GM10248 (cell line): ENCODE measurements around the gene CPNE5.

Source experiments
- CTCF ChIA-PET: fragments of 300-600 bp; sonication (Branson Sonifier 250); formaldehyde crosslinking; extraction: SDS; loops from one replicate; lab custom pipeline; 2021; ENCODE audit warnings: antibody characterized with exemption; lab: Yijun Ruan, JAX
- POLR2A ChIA-PET: fragments of 350-650 bp; sonication (Branson Sonifier 250); formaldehyde crosslinking; extraction: SDS; loops from one replicate; lab custom pipeline; 2020; ENCODE audit warnings: antibody characterized with exemption; lab: Yijun Ruan, JAX
- DNase-seq: peaks from one replicate; pipeline ENCODE4 v3.0.0; 2012; ENCODE audit errors: extremely low spot score
- TF ChIP-seq, protein P1 (sequence below): IDR thresholded peaks from 2 replicates; pipeline ENCODE4 v1.5.1; 2012; ENCODE audit warnings: mild to moderate bottlenecking, low read depth; ENCODE audit errors: extremely low read depth, missing control alignments, control extremely low read depth

Gene CPNE5

GRCh38 chr6:36839749-36840431 is 646 bp upstream of the CPNE5 start:
- POLR2A ChIA-PET = no interaction called here

GRCh38 chr6:36837686-36838085 is 1.6 kb downstream of the CPNE5 start:
- TF ChIP-seq, protein P1, sequence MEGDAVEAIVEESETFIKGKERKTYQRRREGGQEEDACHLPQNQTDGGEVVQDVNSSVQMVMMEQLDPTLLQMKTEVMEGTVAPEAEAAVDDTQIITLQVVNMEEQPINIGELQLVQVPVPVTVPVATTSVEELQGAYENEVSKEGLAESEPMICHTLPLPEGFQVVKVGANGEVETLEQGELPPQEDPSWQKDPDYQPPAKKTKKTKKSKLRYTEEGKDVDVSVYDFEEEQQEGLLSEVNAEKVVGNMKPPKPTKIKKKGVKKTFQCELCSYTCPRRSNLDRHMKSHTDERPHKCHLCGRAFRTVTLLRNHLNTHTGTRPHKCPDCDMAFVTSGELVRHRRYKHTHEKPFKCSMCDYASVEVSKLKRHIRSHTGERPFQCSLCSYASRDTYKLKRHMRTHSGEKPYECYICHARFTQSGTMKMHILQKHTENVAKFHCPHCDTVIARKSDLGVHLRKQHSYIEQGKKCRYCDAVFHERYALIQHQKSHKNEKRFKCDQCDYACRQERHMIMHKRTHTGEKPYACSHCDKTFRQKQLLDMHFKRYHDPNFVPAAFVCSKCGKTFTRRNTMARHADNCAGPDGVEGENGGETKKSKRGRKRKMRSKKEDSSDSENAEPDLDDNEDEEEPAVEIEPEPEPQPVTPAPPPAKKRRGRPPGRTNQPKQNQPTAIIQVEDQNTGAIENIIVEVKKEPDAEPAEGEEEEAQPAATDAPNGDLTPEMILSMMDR = no peak
- no peak for DNase-seq
- ChIA-PET CTCF (interaction anchor here (1.5 to 2.1 kb wide), 2 partner anchors 14 to 72 kb away, joined by 4 to 12 read pairs; no protein-coding TSS in a partner anchor), POLR2A (no interaction called here)

More at GRCh38 chr6:36839749-36840431, 646 bp upstream of the CPNE5 start:
- peak; percentile 60 for DNase-seq
- CTCF ChIA-PET = interaction anchor here (1.1 to 1.6 kb wide), 2 partner anchors 10 to 12 kb away, joined by 6 to 7 read pairs; no protein-coding TSS in a partner anchor
- TF ChIP-seq, protein P1 = no peak

- ChIA-PET POLR2A (no interaction called here), CTCF (interaction anchor here (1.5 to 2.1 kb wide), 3 partner anchors 15 to 71 kb away, joined by 4 to 12 read pairs (median 4); no protein-coding TSS in a partner anchor)
- TF ChIP-seq, protein P1 = no peak
- no peak for DNase-seq
Measured at GRCh38 chr6:36837022-36837339, 2.3 kb downstream of the CPNE5 start.

GRCh38 chr6:36836111-36837021 is 2.9 kb downstream of the CPNE5 start:
- ChIA-PET CTCF (interaction anchor here (1.1 to 2.6 kb wide), 5 partner anchors 13 to 49 kb away, joined by 3 to 12 read pairs (median 4); no protein-coding TSS in a partner anchor), POLR2A (no interaction called here)
- TF ChIP-seq, protein P1 = no peak
- no peak for DNase-seq

- TF ChIP-seq, protein P1 = no peak
- DNase-seq = no peak
- CTCF ChIA-PET = interaction anchor here (0.8 to 2.6 kb wide), 6 partner anchors 9 to 183 kb away, joined by 3 to 9 read pairs (median 4); no protein-coding TSS in a partner anchor
- POLR2A ChIA-PET = no interaction called here
Measured at GRCh38 chr6:36834576-36835341, 4.5 kb downstream of the CPNE5 start.
